Small intestine (tissue), 16 donors: ENCODE results near the gene IRF4. TPM values are rescaled to one million over a fixed set of nuclear protein-coding genes. Genes with fewer than 3 reads are reported as not detected.

Experiments used
- DNase-seq, 2 donors: peaks; one replicate each; pipeline versions ENCODE4 v3.0.0 to v3.0.0-alpha.2; 2013
- FAIRE-seq: peaks from 2 replicates; lab custom pipeline; 2012; peaks lifted over from hg19 to GRCh38; lab: Jason Lieb, UNC
- H3K27ac ChIP-seq, 3 donors: one replicate each; pipeline ENCODE4 v1.5.1; 2013; ENCODE audit warnings: low read length in 2 of 3, mild to moderate bottlenecking in 2 of 3, control low read depth in 1 of 3, inconsistent platforms in 1 of 3, low read depth in 1 of 3, moderate library complexity in 1 of 3
- H3K27me3 ChIP-seq, 3 donors: one replicate each; pipeline ENCODE4 v1.6.1; 2013; ENCODE audit warnings: low read length in 3 of 3, inconsistent platforms in 1 of 3; ENCODE audit not compliant: control insufficient read depth in 3 of 3, insufficient read depth in 3 of 3
- H3K36me3 ChIP-seq, 3 donors: one replicate each; pipeline ENCODE4 v1.6.1; 2013; ENCODE audit warnings: low read length in 3 of 3, inconsistent platforms in 1 of 3, low read depth in 1 of 3, mild to moderate bottlenecking in 1 of 3, moderate library complexity in 1 of 3; ENCODE audit not compliant: control insufficient read depth in 3 of 3, insufficient read depth in 2 of 3
- H3K4me1 ChIP-seq, 3 donors: one replicate each; pipeline ENCODE4 v1.6.1; 2013; ENCODE audit warnings: low read length in 2 of 3, inconsistent platforms in 1 of 3, low read depth in 1 of 3, mild to moderate bottlenecking in 1 of 3, moderate library complexity in 1 of 3; ENCODE audit not compliant: control insufficient read depth in 3 of 3, insufficient read depth in 2 of 3
- H3K4me3 ChIP-seq, 3 donors: one replicate each; pipeline ENCODE4 v1.5.1; 2013; ENCODE audit warnings: low read length in 3 of 3, control low read depth in 1 of 3, inconsistent platforms in 1 of 3, low read depth in 1 of 3, mild to moderate bottlenecking in 1 of 3, moderate library complexity in 1 of 3
- H3K9me3 ChIP-seq, 2 donors: one replicate each; pipeline ENCODE4 v1.6.1; 2013; ENCODE audit warnings: low read depth in 1 of 2, low read length in 1 of 2; ENCODE audit not compliant: control insufficient read depth in 2 of 2, insufficient read depth in 1 of 2
- WGBS, 3 donors: extraction: QIAGEN DNeasy Blood & Tissue Kit; methylation state at CpG; one replicate each; pipeline ENCODE4 v1.1.7; 2013; 5-methylcytosine and 5-hydroxymethylcytosine counted together
- long read RNA-seq, 10 donors: transcript quantifications; one replicate each; lab custom pipeline, GENCODE V29; 2026
- polyA plus RNA-seq, 4 donors: library from polyadenylated mRNA; stranded (reverse) in 3 of 4; unstranded in 1 of 4; fragments of 200-250 nt in 3 of 4; fragments of 120-200 nt in 1 of 4; gene quantifications; one replicate each; pipeline versions ENCODE4 v1.2.1 to v1.2.3, GENCODE V29; 2013
- donor health status: healthy with polysubstance abuse.
- donor health status: control.
- donor health status: control.
- donor health status: Bipolar disorder and iron deficiency.
- donor health status: healthy.

IRF4 gene
- 1 to 10 TPM in 2 of 4 donors, under 1 TPM in 1, not detected in 1; 0.16 to 3.5 (median 1.4) TPM for polyA plus RNA-seq
- long read RNA-seq, donor 1 = 0 reads
- long read RNA-seq, donor 2 = 0 reads
- long read RNA-seq, donor 3 = 0 reads
- long read RNA-seq, donor 4 = 0 reads
- long read RNA-seq, donor 5 = 0 reads
- long read RNA-seq, donor 6 = 0 reads
- long read RNA-seq, donor 7 = 0 reads
- long read RNA-seq, donor 8 = 0 reads
- long read RNA-seq, donor 9 = 0 reads
- long read RNA-seq, donor 10 = 0 reads

- peak in 1 of 2 donors; percentile 16 for DNase-seq
- 1 to 4% (median 3%) methylated on average over 55 to 82 of the region's 82 CpGs for WGBS, 3 donors
- FAIRE-seq = no peak
- Histone ChIP-seq H3K4me1 (no peaks in the 10 kb centered on the region), H3K27ac (peak within 1 kb of the TSS in 1 of 3 donors; percentile 39), H3K4me3 (peak within 1 kb of the TSS; percentile 10 to 63 (median 59)), H3K9me3 (no peaks in the 10 kb centered on the region), H3K27me3 (peaks cover 17 to 73% (median 26%) of the 10 kb centered on the region in 3 donors), H3K36me3 (no peaks in the 10 kb centered on the region)
Measured at GRCh38 chr6:391559-392440, at the start of gene IRF4. Gene IRF4, plus strand, starts transcription at chr6:391752. Its CDS starts 1,401 bp downstream, at chr6:393153.

- Histone ChIP-seq H3K9me3 (peaks cover 1 to 6% of the 10 kb centered on the region in 2 donors), H3K27me3 (no peaks in the 10 kb centered on the region), H3K27ac (peak overlapping the region in 1 of 3 donors; percentile 50), H3K36me3 (peaks cover 0 to 19% (median 0%) of the 10 kb centered on the region in 3 donors), H3K4me1 (peaks cover 0 to 5% (median 0%) of the 10 kb centered on the region in 3 donors), H3K4me3 (no peak overlapping the region)
- 67 to 77% (median 73%) methylated on average over 16 of the region's 16 CpGs for WGBS, 3 donors
- no peak for DNase-seq
- no peak for FAIRE-seq
Measured at GRCh38 chr6:341914-342831, 49.4 kb upstream of the IRF4 start.

- H3K4me1 ChIP-seq = peaks cover 0 to 5% (median 0%) of the 10 kb centered on the region in 3 donors
- no peak overlapping the region for H3K4me3 ChIP-seq
- DNase-seq (no peak), FAIRE-seq (no peak)
- peak overlapping the region in 1 of 3 donors; percentile 50 for H3K27ac ChIP-seq
- H3K9me3 ChIP-seq = peaks cover 1 to 6% of the 10 kb centered on the region in 2 donors
- no peaks in the 10 kb centered on the region for H3K27me3 ChIP-seq
- H3K36me3 ChIP-seq = peaks cover 0 to 22% (median 0%) of the 10 kb centered on the region in 3 donors
- 84 to 90% (median 90%) methylated on average over 8 of the region's 8 CpGs for WGBS, 3 donors
Measured at GRCh38 chr6:342832-343179, 48.7 kb upstream of the IRF4 start.

- Histone ChIP-seq H3K4me1 (peaks cover 0 to 2% (median 0%) of the 10 kb centered on the region in 3 donors), H3K9me3 (peaks cover 1 to 6% of the 10 kb centered on the region in 2 donors), H3K36me3 (peaks cover 0 to 28% (median 0%) of the 10 kb centered on the region in 3 donors), H3K4me3 (no peak overlapping the region), H3K27me3 (no peaks in the 10 kb centered on the region), H3K27ac (no peak overlapping the region)
- WGBS, 3 donors = 79 to 87% (median 81%) methylated on average over 10 of the region's 10 CpGs
- no peak for FAIRE-seq
- no peak for DNase-seq
Measured at GRCh38 chr6:343226-343935, 48.2 kb upstream of the IRF4 start.

- FAIRE-seq (no peak), DNase-seq (no peak)
- 90 to 92% (median 92%) methylated on average over 20 of the region's 20 CpGs for WGBS, 3 donors
- Histone ChIP-seq H3K27ac (no peak overlapping the region), H3K27me3 (no peaks in the 10 kb centered on the region), H3K36me3 (peaks cover 0 to 36% (median 0%) of the 10 kb centered on the region in 3 donors), H3K9me3 (peaks cover 1 to 6% of the 10 kb centered on the region in 2 donors), H3K4me1 (no peaks in the 10 kb centered on the region), H3K4me3 (no peak overlapping the region)
Measured at GRCh38 chr6:343960-344815, 47.4 kb upstream of the IRF4 start.

GRCh38 chr6:344816-345340, 46.7 kb upstream of the IRF4 start:
- H3K4me1 ChIP-seq = no peaks in the 10 kb centered on the region
- FAIRE-seq = no peak
- H3K36me3 ChIP-seq = peaks cover 0 to 42% (median 0%) of the 10 kb centered on the region in 3 donors
- no peak overlapping the region for H3K4me3 ChIP-seq
- no peak for DNase-seq
- H3K27me3 ChIP-seq = no peaks in the 10 kb centered on the region
- peaks cover 1 to 6% of the 10 kb centered on the region in 2 donors for H3K9me3 ChIP-seq
- WGBS, 3 donors = 79 to 83% (median 81%) methylated on average over 8 of the region's 8 CpGs
- H3K27ac ChIP-seq = no peak overlapping the region
